Endothelial cell of umbilical vein (primary cell): ENCODE results near the gene SLC35F3.
"Not testable (repeated sequence)": the region's sequence is repeated elsewhere in the genome, so short reads cannot be mapped to it uniquely, and the experiment has no call there.

Experiments used
- EZH2 ChIP-seq: IDR thresholded peaks from 2 replicates; pipeline ENCODE4 v1.6.1; 2012; ENCODE audit warnings: borderline replicate concordance, low read depth, mild to moderate bottlenecking, moderate library complexity, low read length, inconsistent platforms; ENCODE audit not compliant: severe bottlenecking
- MYC ChIP-seq: IDR thresholded peaks from one replicate; pipeline ENCODE4 v1.6.1; 2011; ENCODE audit warnings: mild to moderate bottlenecking, low read depth, low read length
- POLR2A ChIP-seq: IDR thresholded peaks from 2 replicates; pipeline ENCODE4 v1.6.1; 2012; ENCODE audit warnings: low read depth, mild to moderate bottlenecking, control low read depth, low read length
- TF ChIP-seq, protein P1 (sequence below), 2 donors: IDR thresholded peaks; 1 replicate in 1 of 2; 2 replicates in 1 of 2; pipeline ENCODE4 v1.5.1; 2011; ENCODE audit warnings: low read length in 2 of 2, mild to moderate bottlenecking in 2 of 2, moderate library complexity in 2 of 2, control low read depth in 1 of 2, inconsistent platforms in 1 of 2, low read depth in 1 of 2; ENCODE audit not compliant: insufficient read depth in 1 of 2; ENCODE audit errors: extremely low read depth in 1 of 2
- TF ChIP-seq, protein P2 (sequence below): IDR thresholded peaks from 2 replicates; pipeline ENCODE4 v1.6.1; 2011; ENCODE audit not compliant: insufficient read depth, insufficient read length

DNA sequence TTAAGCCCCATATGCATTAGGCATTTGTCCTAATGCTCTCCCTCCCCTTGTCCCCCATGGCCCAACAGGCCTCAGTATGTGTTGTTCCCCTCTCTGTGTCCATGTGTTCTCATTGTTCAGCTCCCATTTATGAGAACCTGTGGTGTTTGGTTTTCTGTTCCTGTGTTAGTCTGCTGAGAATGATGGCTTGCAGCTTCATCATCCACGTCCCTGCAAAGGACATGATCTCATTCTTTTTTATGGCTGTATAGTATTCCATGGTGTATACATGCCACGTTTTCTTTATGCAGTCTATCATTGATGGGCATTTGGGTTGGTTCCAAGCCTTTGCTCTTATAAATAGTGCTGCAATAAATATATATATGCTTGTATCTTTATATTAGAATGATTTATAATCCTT is 218.1 kb downstream of the SLC35F3 start:
- TF ChIP-seq, protein P1, sequence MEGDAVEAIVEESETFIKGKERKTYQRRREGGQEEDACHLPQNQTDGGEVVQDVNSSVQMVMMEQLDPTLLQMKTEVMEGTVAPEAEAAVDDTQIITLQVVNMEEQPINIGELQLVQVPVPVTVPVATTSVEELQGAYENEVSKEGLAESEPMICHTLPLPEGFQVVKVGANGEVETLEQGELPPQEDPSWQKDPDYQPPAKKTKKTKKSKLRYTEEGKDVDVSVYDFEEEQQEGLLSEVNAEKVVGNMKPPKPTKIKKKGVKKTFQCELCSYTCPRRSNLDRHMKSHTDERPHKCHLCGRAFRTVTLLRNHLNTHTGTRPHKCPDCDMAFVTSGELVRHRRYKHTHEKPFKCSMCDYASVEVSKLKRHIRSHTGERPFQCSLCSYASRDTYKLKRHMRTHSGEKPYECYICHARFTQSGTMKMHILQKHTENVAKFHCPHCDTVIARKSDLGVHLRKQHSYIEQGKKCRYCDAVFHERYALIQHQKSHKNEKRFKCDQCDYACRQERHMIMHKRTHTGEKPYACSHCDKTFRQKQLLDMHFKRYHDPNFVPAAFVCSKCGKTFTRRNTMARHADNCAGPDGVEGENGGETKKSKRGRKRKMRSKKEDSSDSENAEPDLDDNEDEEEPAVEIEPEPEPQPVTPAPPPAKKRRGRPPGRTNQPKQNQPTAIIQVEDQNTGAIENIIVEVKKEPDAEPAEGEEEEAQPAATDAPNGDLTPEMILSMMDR (IDR thresholded peaks at IDR 0.05; ENCODE audit: extremely low read depth in 1 of 2, insufficient read depth in 1 of 2, low read depth in 1 of 2, low read length in 2 of 2), result not testable (repeated sequence)
- TF ChIP-seq POLR2A, MYC, EZH2: not testable (repeated sequence)
- TF ChIP-seq, protein P2, sequence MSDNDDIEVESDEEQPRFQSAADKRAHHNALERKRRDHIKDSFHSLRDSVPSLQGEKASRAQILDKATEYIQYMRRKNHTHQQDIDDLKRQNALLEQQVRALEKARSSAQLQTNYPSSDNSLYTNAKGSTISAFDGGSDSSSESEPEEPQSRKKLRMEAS, result not testable (repeated sequence)
